Subcutaneous abdominal adipose tissue (tissue), 5 donors: ENCODE measurements around the gene IFT88.

ENCODE experiments used
- H3K27ac ChIP-seq: one replicate; pipeline ENCODE4 v1.7.0; 2013; ENCODE audit warnings: low read depth, mild to moderate bottlenecking, inconsistent platforms, low read length, moderate library complexity
- H3K27me3 ChIP-seq, 5 donors: one replicate each; pipeline ENCODE4 v1.7.0; 2013; ENCODE audit warnings: low read length in 5 of 5, inconsistent platforms in 1 of 5; ENCODE audit not compliant: control insufficient read depth in 5 of 5, insufficient read depth in 4 of 5
- H3K36me3 ChIP-seq, 5 donors: one replicate each; pipeline ENCODE4 v1.7.0; 2013; ENCODE audit warnings: low read length in 5 of 5; ENCODE audit not compliant: control insufficient read depth in 5 of 5, insufficient read depth in 5 of 5
- H3K4me1 ChIP-seq, 5 donors: one replicate each; pipeline ENCODE4 v1.7.0; 2013; ENCODE audit warnings: low read length in 5 of 5, mild to moderate bottlenecking in 3 of 5, moderate library complexity in 1 of 5; ENCODE audit not compliant: control insufficient read depth in 5 of 5, insufficient read depth in 5 of 5
- H3K4me3 ChIP-seq, 5 donors: one replicate each; pipeline ENCODE4 v1.7.0; 2013; ENCODE audit warnings: low read length in 5 of 5, low read depth in 1 of 5
- H3K9ac ChIP-seq, 5 donors: one replicate each; pipeline ENCODE4 v1.7.0; 2013; ENCODE audit warnings: low read length in 5 of 5, mild to moderate bottlenecking in 4 of 5, moderate library complexity in 3 of 5
- H3K9me3 ChIP-seq, 5 donors: one replicate each; pipeline ENCODE4 v1.7.0; 2013; ENCODE audit warnings: low read length in 5 of 5; ENCODE audit not compliant: control insufficient read depth in 5 of 5
- donor health status: healthy.
- donor health status: healthy.
- donor health status: healthy.
- donor health status: healthy.
- donor health status: healthy.

The IFT88 gene

DNA sequence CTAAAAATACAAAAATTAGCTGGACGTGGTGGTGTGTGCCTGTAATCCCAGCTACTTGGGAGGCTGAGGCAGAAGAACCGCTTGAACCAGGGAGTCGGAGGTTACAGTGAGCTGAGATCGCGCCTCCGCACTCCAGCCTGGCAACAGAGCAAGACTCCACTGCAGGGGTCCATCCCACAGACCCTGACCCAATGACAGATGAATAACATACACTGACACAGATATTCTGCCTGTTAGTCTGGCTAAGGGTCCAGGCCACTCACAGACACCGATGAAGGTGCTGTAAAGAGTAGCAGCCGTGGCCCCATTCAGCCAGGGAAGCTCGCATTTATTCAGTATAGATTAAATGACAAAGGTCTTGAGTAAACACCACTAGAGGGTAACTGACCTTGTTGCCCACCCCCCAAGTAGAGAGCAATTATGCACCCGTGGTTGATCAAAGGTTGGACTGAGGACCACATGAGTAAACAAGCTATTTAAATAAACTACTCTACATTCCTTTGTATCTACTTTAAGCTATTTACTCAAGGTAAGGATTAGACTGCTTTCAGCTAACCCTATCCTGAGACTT is 32.8 kb upstream of the IFT88 start:
- Histone ChIP-seq H3K4me3 (no peak overlapping the region), H3K36me3 (no peaks in the 10 kb centered on the region), H3K27me3 (no peaks in the 10 kb centered on the region), H3K27ac (no peak overlapping the region), H3K9me3 (peaks cover 0 to 5% (median 0%) of the 10 kb centered on the region in 5 donors), H3K9ac (no peak overlapping the region), H3K4me1 (no peaks in the 10 kb centered on the region)

DNA sequence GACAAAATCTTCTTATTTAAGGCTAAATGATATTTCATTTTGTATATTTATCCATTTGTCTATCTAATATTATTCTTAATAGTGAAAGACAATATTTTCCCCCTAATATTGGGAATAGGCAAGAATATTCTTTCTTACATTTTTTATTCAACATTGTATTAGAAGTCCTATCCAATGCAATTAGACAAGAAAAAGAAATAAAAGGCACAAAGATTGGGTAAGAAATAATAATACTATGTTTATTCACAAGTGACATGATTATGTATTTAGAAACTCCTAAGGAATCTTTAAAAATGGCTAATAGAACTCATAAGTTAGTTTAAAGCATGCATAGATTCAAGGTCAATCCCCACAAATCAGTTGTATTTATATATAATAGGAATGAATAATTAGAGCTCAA is 30.0 kb upstream of the IFT88 start:
- no peak overlapping the region for H3K27ac ChIP-seq
- no peak overlapping the region for H3K4me3 ChIP-seq
- H3K27me3 ChIP-seq: no peaks in the 10 kb centered on the region
- no peaks in the 10 kb centered on the region for H3K4me1 ChIP-seq
- H3K36me3 ChIP-seq: no peaks in the 10 kb centered on the region
- H3K9me3 ChIP-seq: peaks cover 0 to 5% (median 0%) of the 10 kb centered on the region in 5 donors
- no peak overlapping the region for H3K9ac ChIP-seq

DNA sequence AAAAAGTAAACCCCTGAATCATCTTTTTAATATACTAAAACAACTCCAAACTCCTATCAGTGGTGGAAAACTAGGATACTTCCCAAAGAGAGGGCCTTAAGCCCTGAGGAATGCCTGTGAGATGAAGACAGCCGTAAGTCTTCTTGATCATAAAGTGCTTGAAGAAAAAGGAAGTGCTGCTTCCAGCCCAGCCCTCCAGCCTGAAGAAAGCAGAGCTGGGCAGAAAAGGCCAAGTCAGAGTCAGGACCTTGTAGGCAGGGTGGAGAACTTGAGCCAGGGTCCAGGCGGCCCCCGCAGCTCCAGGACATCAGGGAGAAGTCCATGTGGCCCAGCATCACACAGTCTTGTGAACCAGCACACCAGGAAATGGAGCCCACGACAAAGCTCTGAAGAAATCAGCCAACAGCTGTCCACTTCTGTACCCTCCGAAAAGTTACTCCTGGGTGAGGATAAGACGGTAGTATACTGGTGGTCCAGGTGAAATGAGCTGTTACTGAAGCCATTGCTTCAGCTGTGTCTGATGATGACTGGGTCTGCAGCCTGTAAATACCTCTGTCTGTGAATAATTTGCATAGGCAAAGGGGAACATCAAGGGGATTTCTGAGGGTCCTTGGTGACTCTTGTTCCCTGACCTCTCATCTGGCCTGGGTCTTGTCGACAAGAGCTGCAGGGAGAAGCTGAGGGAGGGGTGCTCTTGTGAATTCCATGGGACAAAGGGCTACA is 22.6 kb upstream of the IFT88 start:
- Histone ChIP-seq H3K27ac (no peak overlapping the region), H3K9ac (no peak overlapping the region), H3K27me3 (no peaks in the 10 kb centered on the region), H3K4me1 (peaks cover 0 to 5% (median 0%) of the 10 kb centered on the region in 5 donors), H3K4me3 (no peak overlapping the region), H3K36me3 (no peaks in the 10 kb centered on the region), H3K9me3 (no peaks in the 10 kb centered on the region)

DNA sequence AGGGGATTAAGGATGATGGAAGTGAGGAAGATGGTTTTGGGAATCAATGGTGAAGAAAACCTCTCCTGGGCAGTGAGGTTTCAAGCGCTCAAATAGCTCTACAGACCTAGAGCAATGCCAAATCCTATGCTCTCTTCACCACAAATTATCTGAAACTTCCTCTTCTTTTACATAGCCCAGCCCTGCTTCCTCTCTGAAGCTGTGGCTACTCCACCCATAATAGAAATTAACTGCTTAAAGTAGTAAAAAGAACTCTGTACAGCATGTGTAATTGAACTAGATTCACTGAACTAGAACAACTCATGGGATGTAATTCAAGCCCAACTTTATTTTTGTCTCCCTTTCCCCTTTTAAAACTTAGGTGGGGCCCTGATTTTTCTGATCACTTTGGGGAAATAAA is 20.4 kb upstream of the IFT88 start:
- H3K27me3 ChIP-seq: no peaks in the 10 kb centered on the region
- H3K9ac ChIP-seq: no peak overlapping the region
- H3K36me3 ChIP-seq: no peaks in the 10 kb centered on the region
- no peak overlapping the region for H3K4me3 ChIP-seq
- H3K9me3 ChIP-seq: no peaks in the 10 kb centered on the region
- H3K27ac ChIP-seq: no peak overlapping the region
- H3K4me1 ChIP-seq: peaks cover 0 to 5% (median 0%) of the 10 kb centered on the region in 5 donors

DNA sequence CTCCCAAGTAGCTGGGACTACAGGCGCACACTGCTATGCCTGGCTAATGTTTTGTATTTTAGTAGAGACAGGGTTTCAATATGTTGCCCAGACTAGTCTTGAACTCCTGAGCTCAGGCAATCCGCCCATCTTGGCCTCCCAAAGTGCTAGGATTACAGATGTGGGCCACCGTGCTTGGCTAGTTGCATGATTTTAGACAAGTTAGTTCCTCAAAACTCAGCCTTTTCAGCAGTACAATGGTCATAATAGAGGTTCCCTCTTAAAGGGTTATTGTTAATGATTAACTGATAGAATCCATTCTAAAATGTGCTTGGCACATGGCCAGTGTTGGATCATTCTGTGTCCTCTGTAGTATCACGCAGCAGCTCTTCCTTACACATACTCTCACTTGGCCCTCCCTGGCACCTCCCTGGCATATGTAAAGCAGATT is 19.5 kb upstream of the IFT88 start:
- Histone ChIP-seq H3K27me3 (no peaks in the 10 kb centered on the region), H3K9ac (no peak overlapping the region), H3K9me3 (no peaks in the 10 kb centered on the region), H3K4me3 (no peak overlapping the region), H3K36me3 (no peaks in the 10 kb centered on the region), H3K27ac (no peak overlapping the region), H3K4me1 (peaks cover 0 to 5% (median 0%) of the 10 kb centered on the region in 5 donors)

DNA sequence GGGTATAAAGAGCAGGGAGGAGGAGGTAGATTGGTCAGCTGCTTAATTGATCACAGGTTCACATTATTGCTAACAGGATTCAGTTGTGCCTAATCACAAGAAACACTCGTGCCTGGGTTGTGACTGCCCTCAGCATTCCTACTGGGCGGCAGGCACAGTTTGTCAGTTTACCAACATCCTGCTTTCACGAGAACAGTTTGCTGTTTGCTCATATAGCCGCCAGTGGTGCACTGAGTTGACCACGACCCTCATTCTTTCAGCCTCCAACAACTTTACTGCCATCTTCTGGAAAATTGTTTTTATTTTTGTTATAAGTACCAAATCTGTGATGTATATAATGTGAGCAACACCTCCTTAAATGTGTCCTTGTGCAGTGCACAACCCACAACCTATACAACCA is 16.2 kb upstream of the IFT88 start:
- no peak overlapping the region for H3K27ac ChIP-seq
- no peaks in the 10 kb centered on the region for H3K36me3 ChIP-seq
- no peaks in the 10 kb centered on the region for H3K27me3 ChIP-seq

DNA sequence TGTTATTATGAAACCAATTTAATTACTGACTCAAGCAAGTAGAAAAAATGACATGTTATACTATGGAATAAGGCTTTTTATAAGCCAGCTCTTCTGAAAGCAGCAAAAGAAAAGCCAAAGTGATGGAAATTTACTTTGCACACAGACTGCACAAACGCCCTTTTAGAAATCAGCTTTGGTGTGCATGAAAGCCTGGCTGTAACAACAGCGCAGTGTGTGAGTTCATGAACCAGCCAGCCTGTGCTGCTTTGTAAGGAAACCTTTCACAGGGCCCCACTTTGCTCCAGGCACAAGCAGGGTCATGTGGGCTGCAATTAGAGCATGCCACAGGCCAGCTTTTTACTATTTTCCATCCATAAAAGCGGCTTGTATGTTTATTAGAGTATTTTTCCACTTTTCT is 13.6 kb upstream of the IFT88 start:
- Histone ChIP-seq H3K27ac (no peak overlapping the region), H3K9me3 (no peaks in the 10 kb centered on the region), H3K36me3 (no peaks in the 10 kb centered on the region), H3K4me1 (no peaks in the 10 kb centered on the region), H3K9ac (no peak overlapping the region), H3K27me3 (no peaks in the 10 kb centered on the region), H3K4me3 (no peak overlapping the region)

More for the DNA sequence above, 16.2 kb upstream of the IFT88 start:
- Histone ChIP-seq H3K9ac (no peak overlapping the region), H3K4me1 (no peaks in the 10 kb centered on the region), H3K4me3 (no peak overlapping the region), H3K9me3 (no peaks in the 10 kb centered on the region)

DNA sequence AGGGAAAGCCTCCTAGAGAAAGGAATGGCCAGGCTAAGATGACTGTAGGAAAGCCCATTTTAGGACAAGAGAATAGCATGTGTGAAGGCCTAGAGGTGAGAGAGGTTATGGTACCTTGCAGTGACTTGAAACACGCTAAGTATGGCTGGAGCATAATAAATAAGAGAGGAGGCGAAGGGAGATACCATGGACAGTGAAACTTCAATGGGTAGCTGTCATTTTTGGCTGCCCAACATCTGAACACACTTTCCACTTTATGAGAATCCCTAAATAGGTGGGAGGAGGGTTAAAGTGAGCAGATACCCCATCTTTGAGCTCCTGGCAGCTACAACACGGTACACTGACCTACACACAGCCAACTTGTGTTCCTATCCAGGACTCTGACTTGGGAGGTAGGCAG is 8.0 kb upstream of the IFT88 start:
- Histone ChIP-seq H3K4me1 (no peaks in the 10 kb centered on the region), H3K27ac (no peak overlapping the region), H3K9ac (no peak overlapping the region), H3K4me3 (no peak overlapping the region), H3K9me3 (no peaks in the 10 kb centered on the region), H3K36me3 (no peaks in the 10 kb centered on the region), H3K27me3 (no peaks in the 10 kb centered on the region)

DNA sequence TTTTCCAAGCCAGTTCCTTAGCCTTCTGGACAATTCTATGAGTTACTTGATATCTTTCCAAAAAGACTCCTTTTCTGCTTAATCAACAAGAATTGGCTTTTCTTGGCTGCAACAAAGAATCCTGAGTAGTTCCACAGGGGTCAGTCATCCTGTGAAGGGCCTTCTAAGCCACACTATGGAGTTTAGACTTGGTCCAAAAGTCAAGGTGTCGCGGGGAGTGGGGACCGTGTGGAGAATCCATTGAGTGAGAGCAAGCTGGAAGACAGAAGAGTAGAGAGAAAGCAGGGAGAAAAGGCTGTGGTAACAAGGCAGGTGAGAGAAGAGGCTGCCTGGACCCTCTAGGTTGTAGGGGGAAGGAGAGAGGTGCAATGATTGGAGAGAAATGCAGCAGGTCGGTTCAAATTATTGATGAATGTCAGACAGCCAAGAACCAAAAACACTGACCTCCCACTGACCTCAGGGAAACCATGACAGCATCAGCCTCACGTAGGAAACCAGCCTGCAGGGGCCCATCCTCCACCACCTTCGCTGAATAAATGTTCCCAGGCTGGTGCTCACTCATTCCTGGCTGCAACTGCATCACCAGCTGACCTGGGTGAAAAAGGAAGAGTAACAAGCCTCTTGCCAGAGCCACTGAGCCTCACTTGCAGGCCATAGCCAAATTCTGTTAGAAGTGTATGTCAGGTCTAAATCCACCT is 7.1 kb upstream of the IFT88 start:
- Histone ChIP-seq H3K36me3 (no peaks in the 10 kb centered on the region), H3K27ac (no peak overlapping the region), H3K9me3 (no peaks in the 10 kb centered on the region), H3K4me3 (no peak overlapping the region), H3K4me1 (no peaks in the 10 kb centered on the region), H3K27me3 (no peaks in the 10 kb centered on the region), H3K9ac (no peak overlapping the region)

DNA sequence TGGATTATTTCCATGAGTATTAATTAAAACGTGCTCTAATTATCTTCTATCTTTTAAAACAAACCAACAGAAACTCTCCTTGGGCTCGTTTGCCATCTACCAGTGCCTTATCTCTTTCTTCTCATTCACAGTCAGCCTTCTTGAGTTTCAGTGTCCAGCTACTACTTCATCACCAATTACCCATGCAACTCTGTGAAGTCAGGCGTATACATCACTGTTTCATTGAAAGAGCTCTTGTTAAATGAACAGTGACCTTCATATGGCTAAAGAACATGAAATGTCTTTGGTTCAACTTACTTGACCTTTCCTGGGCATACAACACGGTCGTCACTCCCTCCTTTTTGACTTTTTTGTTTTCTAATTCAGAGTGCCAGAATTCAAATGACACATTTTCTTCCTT is 5.2 kb upstream of the IFT88 start:
- Histone ChIP-seq H3K27ac (no peak overlapping the region), H3K4me3 (no peak overlapping the region)

More for the DNA sequence above, 5.2 kb upstream of the IFT88 start:
- Histone ChIP-seq H3K9me3 (peaks cover 0 to 3% (median 0%) of the 10 kb centered on the region in 5 donors), H3K9ac (no peak overlapping the region), H3K27me3 (no peaks in the 10 kb centered on the region), H3K4me1 (peaks cover 0 to 6% (median 4%) of the 10 kb centered on the region in 5 donors), H3K36me3 (no peaks in the 10 kb centered on the region)
